ENCODE results near the gene POR.
"Not testable (repeated sequence)": the region's sequence is repeated elsewhere in the genome, so short reads cannot be mapped to it uniquely, and the experiment has no call there.

POR gene

GRCh38 chr7:75878769-75879611, 36.0 kb upstream of the POR start, which contains the start of gene RHBDD2:
Gene RHBDD2 (plus strand): TSS chr7:75879034. CDS start chr7:75879083, 49 bp downstream.
- peaks cover 48% of the 10 kb centered on the region for H3K36me3 Mint-ChIP-seq (ENCODE audit: low read depth)
- DNase-seq, result peak; percentile 99
- no peaks in the 10 kb centered on the region for H3K9me3 Mint-ChIP-seq
- H3K27ac Mint-ChIP-seq, result peak within 1 kb of the TSS; percentile 94
- H3K4me1 Mint-ChIP-seq (ENCODE audit: low read depth), result peaks cover 38% of the 10 kb centered on the region
- no peaks in the 10 kb centered on the region for H3K27me3 Mint-ChIP-seq
- peak within 1 kb of the TSS; percentile 93 for H3K4me3 Mint-ChIP-seq

DNA sequence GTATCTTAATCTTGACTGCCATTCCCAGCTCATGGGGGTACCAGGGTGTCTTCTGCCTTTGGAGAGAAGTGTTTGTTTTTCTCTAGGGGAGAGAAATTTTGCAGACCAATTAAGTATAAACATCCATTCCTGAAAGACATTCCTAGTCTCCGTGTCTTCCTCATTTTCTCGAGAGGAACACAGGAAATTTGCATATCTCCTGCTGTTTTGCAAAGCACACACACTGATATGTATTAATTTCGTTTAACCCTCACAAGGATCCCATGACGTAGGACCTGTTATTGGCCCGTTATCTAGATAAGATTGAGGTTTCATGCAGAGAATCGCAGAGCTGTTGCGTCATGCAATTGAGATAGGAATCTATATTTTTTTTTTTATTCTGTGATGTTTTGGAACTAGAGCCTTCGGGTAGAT, 35.2 kb upstream of the POR start:
- Mint-ChIP-seq H3K27ac (peak overlapping the region; percentile 94), H3K27me3 (no peaks in the 10 kb centered on the region), H3K4me1 (ENCODE audit: low read depth) (peaks cover 38% of the 10 kb centered on the region), H3K4me3 (peak overlapping the region; percentile 93), H3K9me3 (no peaks in the 10 kb centered on the region), H3K36me3 (ENCODE audit: low read depth) (peaks cover 56% of the 10 kb centered on the region)
- no peak for DNase-seq

DNA sequence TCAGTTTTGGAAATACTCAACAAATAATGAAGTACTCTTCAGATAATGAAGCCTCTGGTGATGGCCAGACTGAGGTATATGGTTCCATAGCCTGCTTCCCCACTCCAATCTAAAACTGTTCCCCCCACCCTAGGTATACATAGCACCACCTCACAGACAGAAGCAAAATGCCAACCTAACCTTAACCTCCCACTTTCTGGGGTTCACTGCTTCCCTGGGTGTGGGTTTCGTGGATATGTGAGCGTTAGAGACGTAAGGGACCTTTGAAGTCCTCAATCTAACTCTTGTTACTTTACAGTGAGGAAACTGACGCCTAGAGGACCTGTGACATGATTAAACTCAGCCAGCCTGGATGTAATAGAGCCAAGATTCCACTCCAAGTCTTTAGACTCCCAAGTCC, 34.7 kb upstream of the POR start:
- DNase-seq, result no peak

DNA sequence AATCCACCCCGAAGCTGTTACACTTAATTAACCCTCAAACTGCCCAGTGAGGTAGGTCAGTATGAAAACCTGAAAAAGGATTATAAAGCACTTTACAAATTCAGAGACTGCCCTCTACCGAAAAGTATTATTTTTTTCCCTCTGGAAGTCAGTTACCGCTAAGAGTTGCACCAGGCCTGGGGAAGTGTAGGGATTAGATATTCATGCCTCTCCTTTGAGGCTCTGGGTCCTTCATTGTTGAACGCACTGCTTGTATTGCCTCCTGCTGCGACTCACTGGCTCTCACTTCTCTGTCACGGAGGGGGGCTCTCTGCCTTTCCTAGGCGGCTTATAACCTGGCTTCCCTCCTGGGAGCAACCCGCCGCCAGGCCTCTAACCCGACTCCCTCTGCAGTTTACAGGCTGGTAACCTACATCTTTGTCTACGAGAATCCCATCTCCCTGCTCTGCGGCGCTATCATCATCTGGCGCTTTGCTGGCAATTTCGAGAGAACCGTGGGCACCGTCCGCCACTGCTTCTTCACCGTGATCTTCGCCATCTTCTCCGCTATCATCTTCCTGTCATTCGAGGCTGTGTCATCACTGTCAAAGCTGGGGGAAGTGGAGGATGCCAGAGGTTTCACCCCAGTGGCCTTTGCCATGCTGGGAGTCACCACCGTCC, 33.4 kb upstream of the POR start:
- DNase-seq, result no peak
- no peak overlapping the region for H3K27ac Mint-ChIP-seq
- no peaks in the 10 kb centered on the region for H3K27me3 Mint-ChIP-seq
- peaks cover 74% of the 10 kb centered on the region for H3K36me3 Mint-ChIP-seq (ENCODE audit: low read depth)
- H3K9me3 Mint-ChIP-seq, result no peaks in the 10 kb centered on the region
- H3K4me1 Mint-ChIP-seq (ENCODE audit: low read depth), result peaks cover 38% of the 10 kb centered on the region
- H3K4me3 Mint-ChIP-seq, result no peak overlapping the region

More for the DNA sequence above, 34.7 kb upstream of the POR start:
- H3K4me1 Mint-ChIP-seq (ENCODE audit: low read depth), result peaks cover 38% of the 10 kb centered on the region
- peak overlapping the region; percentile 93 for H3K4me3 Mint-ChIP-seq
- no peaks in the 10 kb centered on the region for H3K9me3 Mint-ChIP-seq
- H3K36me3 Mint-ChIP-seq (ENCODE audit: low read depth), result peaks cover 61% of the 10 kb centered on the region
- H3K27me3 Mint-ChIP-seq, result no peaks in the 10 kb centered on the region
- H3K27ac Mint-ChIP-seq, result peak overlapping the region; percentile 94

DNA sequence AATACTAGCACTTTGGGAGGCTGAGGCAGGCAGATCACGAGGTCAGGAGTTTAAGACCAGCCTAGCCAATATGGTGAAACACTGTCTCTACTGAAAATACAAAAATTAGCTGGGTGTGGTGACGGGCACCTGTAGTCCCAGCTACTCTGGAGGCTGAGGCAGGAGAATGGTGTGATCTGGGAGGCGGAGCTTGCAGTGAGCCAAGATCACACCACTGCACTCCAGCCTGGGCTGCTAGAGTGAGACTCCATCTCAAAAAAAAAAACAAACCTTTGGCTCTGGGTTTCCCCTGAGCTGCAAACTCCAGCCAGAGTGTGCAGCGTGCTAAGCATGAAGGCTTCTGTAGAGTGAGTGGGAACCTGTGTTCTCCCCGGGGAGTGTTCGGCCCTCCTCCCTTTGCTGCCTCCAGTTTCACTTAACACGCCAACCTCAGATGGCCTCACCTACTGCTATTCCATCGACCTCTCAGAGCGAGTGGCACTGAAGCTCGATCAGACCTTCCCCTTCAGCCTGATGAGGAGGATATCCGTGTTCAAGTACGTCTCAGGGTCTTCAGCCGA, 31.6 kb upstream of the POR start:
- not testable (repeated sequence) for H3K27ac Mint-ChIP-seq, DNase-seq, H3K9me3 Mint-ChIP-seq, H3K4me3 Mint-ChIP-seq, H3K27me3 Mint-ChIP-seq
- Mint-ChIP-seq H3K36me3 (ENCODE audit: low read depth) (peaks cover 89% of the 10 kb centered on the region), H3K4me1 (ENCODE audit: low read depth) (peaks cover 32% of the 10 kb centered on the region)

GRCh38 chr7:75884476-75884875, 30.5 kb upstream of the POR start:
- DNase-seq, result no peak
- Mint-ChIP-seq H3K9me3 (no peaks in the 10 kb centered on the region), H3K4me1 (ENCODE audit: low read depth) (peaks cover 35% of the 10 kb centered on the region), H3K27ac (no peak overlapping the region), H3K4me3 (no peak overlapping the region), H3K36me3 (ENCODE audit: low read depth) (peaks cover 95% of the 10 kb centered on the region), H3K27me3 (no peaks in the 10 kb centered on the region)

DNA sequence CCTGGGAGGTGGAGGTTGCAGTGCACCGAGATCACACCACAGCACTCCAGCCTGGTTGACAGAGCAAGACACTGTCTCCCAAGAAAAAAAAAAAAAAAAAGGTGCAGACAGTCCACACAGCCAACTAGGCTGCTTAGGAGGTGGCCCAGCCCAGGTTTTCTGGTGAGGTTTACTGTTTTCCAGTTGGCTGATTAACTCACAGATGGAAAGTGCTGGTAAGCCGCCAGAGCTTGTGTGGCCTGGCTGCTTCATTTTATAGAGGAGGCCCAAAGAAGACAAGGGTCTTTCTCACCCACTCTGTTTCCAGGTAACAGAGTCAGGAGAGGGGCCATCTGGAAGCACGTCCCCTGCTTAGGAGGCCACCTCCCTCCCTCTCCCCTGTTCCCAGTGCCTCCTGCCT, 29.9 kb upstream of the POR start:
- no peak for DNase-seq
- no peak overlapping the region for H3K27ac Mint-ChIP-seq
- H3K4me3 Mint-ChIP-seq, result no peak overlapping the region
- no peaks in the 10 kb centered on the region for H3K27me3 Mint-ChIP-seq
- H3K9me3 Mint-ChIP-seq, result no peaks in the 10 kb centered on the region
- H3K36me3 Mint-ChIP-seq (ENCODE audit: low read depth), result peaks cover 93% of the 10 kb centered on the region
- peaks cover 35% of the 10 kb centered on the region for H3K4me1 Mint-ChIP-seq (ENCODE audit: low read depth)

GRCh38 chr7:75887669-75888369, 27.1 kb upstream of the POR start:
- Mint-ChIP-seq H3K4me1 (ENCODE audit: low read depth) (peaks cover 16% of the 10 kb centered on the region), H3K9me3 (no peaks in the 10 kb centered on the region), H3K27me3 (no peaks in the 10 kb centered on the region), H3K4me3 (no peak overlapping the region), H3K36me3 (ENCODE audit: low read depth) (peaks cover 65% of the 10 kb centered on the region), H3K27ac (no peak overlapping the region)
- no peak for DNase-seq

DNA sequence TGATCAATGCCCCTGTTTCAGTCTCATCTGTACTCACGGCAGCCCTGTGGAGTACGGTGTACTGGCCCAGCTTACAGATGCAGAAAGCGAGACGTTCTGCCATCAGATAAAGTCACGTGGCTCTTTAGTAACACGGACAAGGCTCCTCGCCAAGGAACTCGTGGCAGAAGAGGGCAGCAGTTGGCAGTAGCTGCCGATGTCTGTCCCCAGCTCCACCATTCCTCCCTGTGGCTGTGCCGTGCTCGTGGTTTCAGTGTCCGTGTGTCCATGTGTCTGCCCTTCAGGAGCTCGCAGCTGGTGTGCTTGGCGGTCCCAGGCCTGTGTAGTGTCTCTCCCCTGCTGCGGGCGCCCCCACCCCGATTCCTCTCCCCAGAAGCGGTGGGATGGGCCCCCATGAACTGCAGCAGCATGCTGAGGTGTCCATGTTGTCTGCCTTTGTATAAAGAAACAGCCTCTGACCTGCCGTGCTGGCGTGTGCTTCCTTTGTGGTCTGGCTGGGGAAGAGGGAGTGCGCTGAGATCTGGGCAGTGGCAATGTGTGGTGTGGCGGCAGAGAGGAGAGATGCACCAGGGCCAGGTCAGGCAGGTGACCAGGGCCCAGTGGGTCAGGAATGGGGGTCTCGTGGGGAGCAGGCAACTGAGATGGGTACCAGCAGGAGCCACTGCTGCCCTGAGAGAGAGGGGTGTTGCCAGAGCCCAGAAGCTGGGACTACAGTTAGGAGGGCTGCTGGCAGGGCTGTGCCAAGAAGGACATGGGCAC, 26.3 kb upstream of the POR start:
- Mint-ChIP-seq H3K36me3 (ENCODE audit: low read depth) (peaks cover 58% of the 10 kb centered on the region), H3K27me3 (no peaks in the 10 kb centered on the region), H3K27ac (peak overlapping the region; percentile 22), H3K9me3 (no peaks in the 10 kb centered on the region), H3K4me3 (no peak overlapping the region), H3K4me1 (ENCODE audit: low read depth) (peaks cover 11% of the 10 kb centered on the region)
- no peak for DNase-seq

DNA sequence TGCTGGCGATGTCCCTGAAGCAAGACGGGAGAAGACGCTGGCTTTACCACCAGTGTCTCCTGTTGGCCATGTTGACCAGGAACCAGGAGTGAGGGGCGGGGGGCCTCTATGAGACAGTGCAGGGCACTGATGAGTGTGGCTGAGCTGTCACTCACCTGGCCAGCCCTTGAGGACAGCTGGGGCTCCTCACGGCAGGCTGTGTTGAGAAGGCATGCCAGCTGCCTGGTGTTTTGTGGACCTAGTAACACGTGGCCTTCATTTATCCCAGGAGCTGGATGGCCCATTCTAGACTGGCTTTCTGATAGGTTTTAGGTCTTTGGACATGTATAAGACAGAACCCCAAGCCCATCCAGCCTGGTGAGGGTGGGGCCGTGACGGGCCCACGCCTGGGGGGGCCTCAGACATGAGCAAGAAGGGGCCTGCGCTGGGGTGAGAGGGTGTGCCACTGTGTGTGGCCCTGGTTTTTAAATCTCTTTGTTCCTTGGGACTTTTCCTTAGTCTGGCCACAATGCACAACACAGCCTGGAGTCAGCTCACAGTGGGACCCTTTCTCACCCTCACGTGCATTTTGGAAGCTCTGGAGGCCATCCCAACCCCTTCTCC, 25.6 kb upstream of the POR start:
- H3K4me3 Mint-ChIP-seq, result no peak overlapping the region
- H3K27ac Mint-ChIP-seq, result peak overlapping the region; percentile 1
- no peaks in the 10 kb centered on the region for H3K9me3 Mint-ChIP-seq

GRCh38 chr7:75889826-75890225, 25.1 kb upstream of the POR start:
- H3K4me1 Mint-ChIP-seq (ENCODE audit: low read depth), result peaks cover 11% of the 10 kb centered on the region
- H3K9me3 Mint-ChIP-seq, result no peaks in the 10 kb centered on the region
- H3K36me3 Mint-ChIP-seq (ENCODE audit: low read depth), result peaks cover 47% of the 10 kb centered on the region
- H3K27me3 Mint-ChIP-seq, result no peaks in the 10 kb centered on the region
- no peak overlapping the region for H3K4me3 Mint-ChIP-seq
- DNase-seq, result no peak
- H3K27ac Mint-ChIP-seq, result peak overlapping the region; percentile 1

More for the DNA sequence above, 25.6 kb upstream of the POR start:
- Mint-ChIP-seq H3K4me1 (ENCODE audit: low read depth) (peaks cover 11% of the 10 kb centered on the region), H3K27me3 (no peaks in the 10 kb centered on the region), H3K36me3 (ENCODE audit: low read depth) (peaks cover 52% of the 10 kb centered on the region)
- no peak for DNase-seq

DNA sequence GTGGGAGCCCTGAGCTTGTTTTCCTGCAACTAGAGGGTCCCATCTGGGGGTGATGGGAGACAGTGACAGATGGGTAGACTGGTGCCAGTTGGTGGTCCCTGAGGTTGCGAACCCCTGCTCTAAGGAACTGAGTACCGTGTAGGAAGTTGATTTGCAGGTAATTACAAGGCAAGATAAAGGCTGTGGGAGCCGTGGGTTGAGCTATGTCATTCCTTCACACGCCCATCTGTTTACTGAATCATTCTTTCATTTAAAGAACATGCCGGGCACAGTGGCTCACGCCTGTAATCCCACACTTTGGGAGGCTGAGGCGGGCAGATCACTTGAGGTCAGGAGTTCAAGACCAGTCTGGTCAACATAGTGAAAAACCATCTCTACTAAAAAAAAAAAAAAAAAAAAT, 23.7 kb upstream of the POR start:
- DNase-seq, H3K27me3 Mint-ChIP-seq, H3K27ac Mint-ChIP-seq, H3K4me3 Mint-ChIP-seq, H3K9me3 Mint-ChIP-seq: not testable (repeated sequence)
- H3K4me1 Mint-ChIP-seq (ENCODE audit: low read depth), result peaks cover 11% of the 10 kb centered on the region
- H3K36me3 Mint-ChIP-seq (ENCODE audit: low read depth), result peaks cover 33% of the 10 kb centered on the region

GRCh38 chr7:75891815-75892411, 23.0 kb upstream of the POR start:
- H3K27ac Mint-ChIP-seq, result no peak overlapping the region
- peaks cover 11% of the 10 kb centered on the region for H3K4me1 Mint-ChIP-seq (ENCODE audit: low read depth)
- no peaks in the 10 kb centered on the region for H3K27me3 Mint-ChIP-seq
- no peak for DNase-seq
- no peak overlapping the region for H3K4me3 Mint-ChIP-seq
- H3K9me3 Mint-ChIP-seq, result no peaks in the 10 kb centered on the region
- peaks cover 26% of the 10 kb centered on the region for H3K36me3 Mint-ChIP-seq (ENCODE audit: low read depth)

Data from activated T-cell treated with anti-CD3 and anti-CD28 coated beads, Interleukin-2, amount 50 U/mL, for 24 hours (primary cell).